ENCODE results near the gene CD177.

DNA sequence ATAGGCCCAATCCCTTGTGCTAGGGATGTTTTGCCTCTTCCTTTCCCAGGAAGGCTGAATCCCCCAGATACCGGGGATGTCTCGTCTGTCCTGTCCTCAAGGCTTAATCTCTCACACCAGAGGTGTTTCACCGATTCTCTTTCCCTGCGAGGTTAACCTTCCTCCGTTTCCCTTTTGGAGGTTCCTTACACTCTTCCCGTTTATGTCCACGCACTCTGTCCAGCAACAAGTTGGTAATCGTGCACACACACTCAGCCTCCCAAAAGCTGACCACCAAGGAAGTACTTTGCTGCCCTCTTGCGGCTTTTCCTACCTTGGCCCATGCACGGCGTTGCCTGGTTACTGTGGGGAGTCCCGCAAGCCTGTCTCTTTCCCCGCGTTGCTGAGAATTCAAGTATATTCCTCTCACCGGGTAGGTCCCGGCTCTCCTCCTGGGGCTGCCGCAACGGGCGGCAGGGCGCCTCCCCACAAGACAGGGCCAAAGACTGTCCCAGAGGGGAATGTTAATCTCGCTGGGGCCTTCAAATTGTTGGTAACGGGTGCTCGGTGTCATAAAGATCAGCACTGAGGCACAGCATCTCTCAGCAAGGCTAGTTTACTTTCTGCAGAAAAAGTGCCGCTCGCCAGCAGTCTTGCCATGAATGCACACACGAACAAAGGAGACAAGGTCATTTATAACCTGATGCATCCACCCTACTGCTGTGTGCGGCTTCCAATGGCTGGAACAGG, 36.7 kb upstream of the CD177 start:
- TF ChIP-seq, protein P1, sequence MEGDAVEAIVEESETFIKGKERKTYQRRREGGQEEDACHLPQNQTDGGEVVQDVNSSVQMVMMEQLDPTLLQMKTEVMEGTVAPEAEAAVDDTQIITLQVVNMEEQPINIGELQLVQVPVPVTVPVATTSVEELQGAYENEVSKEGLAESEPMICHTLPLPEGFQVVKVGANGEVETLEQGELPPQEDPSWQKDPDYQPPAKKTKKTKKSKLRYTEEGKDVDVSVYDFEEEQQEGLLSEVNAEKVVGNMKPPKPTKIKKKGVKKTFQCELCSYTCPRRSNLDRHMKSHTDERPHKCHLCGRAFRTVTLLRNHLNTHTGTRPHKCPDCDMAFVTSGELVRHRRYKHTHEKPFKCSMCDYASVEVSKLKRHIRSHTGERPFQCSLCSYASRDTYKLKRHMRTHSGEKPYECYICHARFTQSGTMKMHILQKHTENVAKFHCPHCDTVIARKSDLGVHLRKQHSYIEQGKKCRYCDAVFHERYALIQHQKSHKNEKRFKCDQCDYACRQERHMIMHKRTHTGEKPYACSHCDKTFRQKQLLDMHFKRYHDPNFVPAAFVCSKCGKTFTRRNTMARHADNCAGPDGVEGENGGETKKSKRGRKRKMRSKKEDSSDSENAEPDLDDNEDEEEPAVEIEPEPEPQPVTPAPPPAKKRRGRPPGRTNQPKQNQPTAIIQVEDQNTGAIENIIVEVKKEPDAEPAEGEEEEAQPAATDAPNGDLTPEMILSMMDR (IDR thresholded peaks at IDR 0.05; ENCODE audit: low read depth, low read length, missing input control) = no peak
- TF ChIP-seq RAD21 (IDR thresholded peaks at IDR 0.05) (peak in 1 of 2 donors; percentile 50), TAF1 (conservative IDR thresholded peaks at IDR 0.05) (no peak), EGR1 (IDR thresholded peaks at IDR 0.05; ENCODE audit: low read depth in 2 of 2) (no peak), YY1 (IDR thresholded peaks at IDR 0.05) (no peak)
- TF ChIP-seq, protein P2, sequence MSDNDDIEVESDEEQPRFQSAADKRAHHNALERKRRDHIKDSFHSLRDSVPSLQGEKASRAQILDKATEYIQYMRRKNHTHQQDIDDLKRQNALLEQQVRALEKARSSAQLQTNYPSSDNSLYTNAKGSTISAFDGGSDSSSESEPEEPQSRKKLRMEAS (IDR thresholded peaks at IDR 0.05) = no peak
- TF ChIP-seq, protein P3, sequence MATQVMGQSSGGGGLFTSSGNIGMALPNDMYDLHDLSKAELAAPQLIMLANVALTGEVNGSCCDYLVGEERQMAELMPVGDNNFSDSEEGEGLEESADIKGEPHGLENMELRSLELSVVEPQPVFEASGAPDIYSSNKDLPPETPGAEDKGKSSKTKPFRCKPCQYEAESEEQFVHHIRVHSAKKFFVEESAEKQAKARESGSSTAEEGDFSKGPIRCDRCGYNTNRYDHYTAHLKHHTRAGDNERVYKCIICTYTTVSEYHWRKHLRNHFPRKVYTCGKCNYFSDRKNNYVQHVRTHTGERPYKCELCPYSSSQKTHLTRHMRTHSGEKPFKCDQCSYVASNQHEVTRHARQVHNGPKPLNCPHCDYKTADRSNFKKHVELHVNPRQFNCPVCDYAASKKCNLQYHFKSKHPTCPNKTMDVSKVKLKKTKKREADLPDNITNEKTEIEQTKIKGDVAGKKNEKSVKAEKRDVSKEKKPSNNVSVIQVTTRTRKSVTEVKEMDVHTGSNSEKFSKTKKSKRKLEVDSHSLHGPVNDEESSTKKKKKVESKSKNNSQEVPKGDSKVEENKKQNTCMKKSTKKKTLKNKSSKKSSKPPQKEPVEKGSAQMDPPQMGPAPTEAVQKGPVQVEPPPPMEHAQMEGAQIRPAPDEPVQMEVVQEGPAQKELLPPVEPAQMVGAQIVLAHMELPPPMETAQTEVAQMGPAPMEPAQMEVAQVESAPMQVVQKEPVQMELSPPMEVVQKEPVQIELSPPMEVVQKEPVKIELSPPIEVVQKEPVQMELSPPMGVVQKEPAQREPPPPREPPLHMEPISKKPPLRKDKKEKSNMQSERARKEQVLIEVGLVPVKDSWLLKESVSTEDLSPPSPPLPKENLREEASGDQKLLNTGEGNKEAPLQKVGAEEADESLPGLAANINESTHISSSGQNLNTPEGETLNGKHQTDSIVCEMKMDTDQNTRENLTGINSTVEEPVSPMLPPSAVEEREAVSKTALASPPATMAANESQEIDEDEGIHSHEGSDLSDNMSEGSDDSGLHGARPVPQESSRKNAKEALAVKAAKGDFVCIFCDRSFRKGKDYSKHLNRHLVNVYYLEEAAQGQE (IDR thresholded peaks at IDR 0.05) = no peak
- TF ChIP-seq, protein P4, sequence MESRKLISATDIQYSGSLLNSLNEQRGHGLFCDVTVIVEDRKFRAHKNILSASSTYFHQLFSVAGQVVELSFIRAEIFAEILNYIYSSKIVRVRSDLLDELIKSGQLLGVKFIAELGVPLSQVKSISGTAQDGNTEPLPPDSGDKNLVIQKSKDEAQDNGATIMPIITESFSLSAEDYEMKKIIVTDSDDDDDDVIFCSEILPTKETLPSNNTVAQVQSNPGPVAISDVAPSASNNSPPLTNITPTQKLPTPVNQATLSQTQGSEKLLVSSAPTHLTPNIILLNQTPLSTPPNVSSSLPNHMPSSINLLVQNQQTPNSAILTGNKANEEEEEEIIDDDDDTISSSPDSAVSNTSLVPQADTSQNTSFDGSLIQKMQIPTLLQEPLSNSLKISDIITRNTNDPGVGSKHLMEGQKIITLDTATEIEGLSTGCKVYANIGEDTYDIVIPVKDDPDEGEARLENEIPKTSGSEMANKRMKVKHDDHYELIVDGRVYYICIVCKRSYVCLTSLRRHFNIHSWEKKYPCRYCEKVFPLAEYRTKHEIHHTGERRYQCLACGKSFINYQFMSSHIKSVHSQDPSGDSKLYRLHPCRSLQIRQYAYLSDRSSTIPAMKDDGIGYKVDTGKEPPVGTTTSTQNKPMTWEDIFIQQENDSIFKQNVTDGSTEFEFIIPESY (IDR thresholded peaks at IDR 0.05) = no peak

All from liver (tissue), 3 donors.